ENCODE data around the gene LUZP2. TPM values are rescaled to one million over a fixed set of nuclear protein-coding genes. Genes with fewer than 3 reads are reported as not detected.
"Not testable (repeated sequence)": the region's sequence is repeated elsewhere in the genome, so short reads cannot be mapped to it uniquely, and the experiment has no call there.

The LUZP2 gene
- total RNA-seq, 2 donors from 2014 or later: 1.6 TPM; not detected in 1

GRCh38 chr11:24886880-24887619 is 390.2 kb downstream of the LUZP2 start:
- H3K4me1 ChIP-seq: peaks cover 18% of the 10 kb centered on the region
- peak in 3 of 4 donors; percentile 5 to 37 (median 28) for DNase-seq
- no peak overlapping the region for H3K4me3 ChIP-seq
- peak; percentile 47 for ATAC-seq
- H3K27ac ChIP-seq: no peak overlapping the region
- WGBS, 2 donors: 43 to 52% methylated on average over 4 of the region's 4 CpGs
- TF ChIP-seq CTCF (IDR thresholded peaks at IDR 0.05) (no peak), POLR2A (IDR thresholded peaks at IDR 0.05) (no peak)
- no peaks in the 10 kb centered on the region for H3K36me3 ChIP-seq (replicated peaks in 1 of 2; ENCODE audit: insufficient read depth in 1 of 2, low read depth in 2 of 2)
- H3K9me3 ChIP-seq: no peaks in the 10 kb centered on the region
- no peaks in the 10 kb centered on the region for H3K27me3 ChIP-seq
- intact Hi-C loops (cut with DNase I): no loop called here

DNA sequence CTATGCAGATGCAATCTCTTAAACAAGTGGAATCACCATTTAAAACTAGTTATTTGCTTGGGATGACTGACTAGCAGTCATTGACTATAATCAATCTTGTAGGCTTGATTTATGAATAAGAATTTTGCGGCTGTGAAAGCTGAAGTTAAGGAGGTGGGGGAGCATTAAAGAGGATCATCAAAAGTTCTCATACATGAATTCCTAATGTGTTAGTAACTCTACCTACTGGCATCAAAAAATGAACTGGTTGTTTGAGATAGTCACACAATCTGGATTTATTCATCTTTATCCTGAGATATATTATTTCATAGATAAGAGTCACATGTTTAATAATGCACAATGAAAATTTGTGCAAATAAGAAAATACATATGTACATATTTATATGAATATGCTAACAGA is 393.6 kb downstream of the LUZP2 start:
- Histone ChIP-seq H3K27ac (no peak overlapping the region), H3K4me1 (peaks cover 16% of the 10 kb centered on the region), H3K9me3 (no peaks in the 10 kb centered on the region), H3K27me3 (no peaks in the 10 kb centered on the region), H3K36me3 (replicated peaks in 1 of 2; ENCODE audit: insufficient read depth in 1 of 2, low read depth in 2 of 2) (no peaks in the 10 kb centered on the region), H3K4me3 (no peak overlapping the region)
- intact Hi-C loops (cut with DNase I): no loop called here
- no peak for DNase-seq
- no peak for ATAC-seq
- WGBS, 2 donors: 87 to 91% methylated on average over 1 of the region's 1 CpG
- TF ChIP-seq CTCF (IDR thresholded peaks at IDR 0.05): no peak
- TF ChIP-seq POLR2A (IDR thresholded peaks at IDR 0.05): no peak

GRCh38 chr11:24891845-24892492 is 395.1 kb downstream of the LUZP2 start:
- H3K27me3 ChIP-seq; H3K4me3 ChIP-seq; H3K4me1 ChIP-seq; H3K27ac ChIP-seq; H3K9me3 ChIP-seq; intact Hi-C loops (cut with DNase I); H3K36me3 ChIP-seq (replicated peaks in 1 of 2; ENCODE audit: insufficient read depth in 1 of 2, low read depth in 2 of 2): not testable (repeated sequence)
- ATAC-seq (peak; percentile 58), DNase-seq (peak in 1 of 4 donors; percentile 9)
- 45 to 50% methylated on average over 4 of the region's 4 CpGs for WGBS, 2 donors

DNA sequence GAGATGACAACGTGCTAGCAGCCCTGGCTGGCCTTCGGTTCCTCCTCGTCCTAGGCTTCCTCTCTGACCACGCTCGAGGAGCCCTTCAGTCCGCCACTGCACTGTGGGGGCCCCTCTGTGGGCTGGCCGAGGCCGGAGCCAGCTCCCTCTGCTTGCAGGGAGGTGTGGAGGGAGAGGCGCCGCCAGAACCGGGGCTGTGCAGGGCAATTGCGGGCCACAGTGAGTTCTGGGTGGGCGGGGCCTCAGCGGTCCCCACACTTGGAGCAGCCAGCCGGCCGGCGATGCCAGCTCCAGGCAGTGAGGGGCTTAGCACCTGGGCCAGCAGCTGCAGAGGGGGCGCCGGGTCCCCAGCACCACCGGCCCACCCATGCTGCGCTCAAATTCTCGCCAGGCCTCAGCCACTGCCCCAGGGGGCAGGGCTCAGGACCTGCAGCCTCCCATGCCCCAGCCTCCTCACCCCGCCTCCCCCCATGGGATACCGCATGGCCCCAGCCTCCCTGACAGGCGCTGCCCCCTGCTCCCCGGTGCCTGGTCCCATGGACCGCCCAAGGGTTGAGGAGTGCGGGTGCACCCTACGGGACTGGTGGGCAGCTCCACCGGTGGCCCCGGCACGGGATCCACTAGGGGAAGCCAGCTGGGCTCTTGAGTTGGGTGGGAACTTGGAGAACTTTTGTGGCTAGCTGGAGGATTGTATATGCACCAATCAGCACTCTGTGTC is 399.4 kb downstream of the LUZP2 start:
- TF ChIP-seq CTCF (IDR thresholded peaks at IDR 0.05): no peak
- no peak for TF ChIP-seq POLR2A (IDR thresholded peaks at IDR 0.05)
- ATAC-seq (no peak), DNase-seq (peak in 1 of 4 donors; percentile 5)
- H3K4me3 ChIP-seq: no peak overlapping the region
- intact Hi-C loops (cut with DNase I): no loop called here
- no peaks in the 10 kb centered on the region for H3K9me3 ChIP-seq
- no peaks in the 10 kb centered on the region for H3K36me3 ChIP-seq (replicated peaks in 1 of 2; ENCODE audit: insufficient read depth in 1 of 2, low read depth in 2 of 2)
- H3K27me3 ChIP-seq: no peaks in the 10 kb centered on the region
- H3K4me1 ChIP-seq: peaks cover 4% of the 10 kb centered on the region
- whole genome bisulfite sequencing, 2 donors: 89 to 97% methylated on average over 14 to 27 of the region's 32 CpGs
- no peak overlapping the region for H3K27ac ChIP-seq

GRCh38 chr11:24900514-24900913 is 403.7 kb downstream of the LUZP2 start:
- H3K4me1 ChIP-seq: peaks cover 9% of the 10 kb centered on the region
- WGBS, 2 donors: 38 to 53% methylated on average over 3 of the region's 3 CpGs
- no peaks in the 10 kb centered on the region for H3K27me3 ChIP-seq
- no peak for TF ChIP-seq CTCF (IDR thresholded peaks at IDR 0.05)
- TF ChIP-seq POLR2A (IDR thresholded peaks at IDR 0.05): no peak
- intact Hi-C loops (cut with DNase I): no loop called here
- H3K4me3 ChIP-seq: no peak overlapping the region
- H3K27ac ChIP-seq: no peak overlapping the region
- H3K36me3 ChIP-seq (replicated peaks in 1 of 2; ENCODE audit: insufficient read depth in 1 of 2, low read depth in 2 of 2): no peaks in the 10 kb centered on the region
- H3K9me3 ChIP-seq: no peaks in the 10 kb centered on the region
- ATAC-seq (no peak), DNase-seq (no peak)
